Fibroblast of lung (primary cell): Measurements from ENCODE around the gene HIVEP3. TPM values are rescaled to one million over a fixed set of nuclear protein-coding genes. Genes with fewer than 3 reads are reported as not detected.

Source experiments
- DNase-seq, 2 donors: peaks; one replicate each; pipeline versions ENCODE4 v3.0.0 to v3.0.0-alpha.2; 2010; ENCODE audit warnings: low read depth in 2 of 2
- H2AFZ ChIP-seq: 2 replicates; pipeline ENCODE4 v1.5.1; 2012; ENCODE audit warnings: low read length, control low read depth, inconsistent platforms
- H3K27ac ChIP-seq: 2 replicates; pipeline ENCODE4 v1.5.1; 2011; ENCODE audit warnings: low read length, control low read depth; ENCODE audit not compliant: insufficient read depth
- H3K27me3 ChIP-seq: 2 replicates; pipeline ENCODE4 v1.5.1; 2011; ENCODE audit warnings: mild to moderate bottlenecking, low read length; ENCODE audit not compliant: control insufficient read depth, insufficient read depth
- H3K36me3 ChIP-seq: 2 replicates; pipeline ENCODE4 v1.5.1; 2011; ENCODE audit warnings: low read length; ENCODE audit not compliant: control insufficient read depth, insufficient read depth
- H3K4me1 ChIP-seq: 2 replicates; pipeline ENCODE4 v1.5.1; 2011; ENCODE audit warnings: low read length; ENCODE audit not compliant: control insufficient read depth, insufficient read depth; ENCODE audit errors: extremely low read depth
- H3K4me2 ChIP-seq: 2 replicates; pipeline ENCODE4 v1.5.1; 2011; ENCODE audit warnings: low read length, control low read depth; ENCODE audit not compliant: insufficient read depth; ENCODE audit errors: extremely low read depth
- H3K4me3 ChIP-seq, 4 experiments: fragments of 200-600 bp in 1 of 4; sonication (generic) in 1 of 4; replicated peaks in 1 of 4; 2 replicates each; pipeline ENCODE4 v1.5.1; 2011 to 2016; ENCODE audit warnings: low read length in 4 of 4, low read depth in 3 of 4, mild to moderate bottlenecking in 3 of 4, control low read depth in 2 of 4, inconsistent platforms in 1 of 4, mixed read lengths in 1 of 4; ENCODE audit not compliant: insufficient read depth in 1 of 4; ENCODE audit errors: control extremely low read depth in 1 of 4
- H3K79me2 ChIP-seq: 2 replicates; pipeline ENCODE4 v1.5.1; 2012; ENCODE audit warnings: mild to moderate bottlenecking, low read length, inconsistent platforms; ENCODE audit not compliant: control insufficient read depth, insufficient read depth
- H3K9ac ChIP-seq: 2 replicates; pipeline ENCODE4 v1.5.1; 2011; ENCODE audit warnings: mild to moderate bottlenecking, low read length, control low read depth; ENCODE audit not compliant: insufficient read depth
- H3K9me3 ChIP-seq: 2 replicates; pipeline ENCODE4 v1.5.1; 2012; ENCODE audit warnings: low read depth, low read length; ENCODE audit not compliant: control insufficient read depth, insufficient read depth
- H4K20me1 ChIP-seq: 2 replicates; pipeline ENCODE4 v1.5.1; 2011; ENCODE audit warnings: low read length; ENCODE audit not compliant: control insufficient read depth, insufficient read depth; ENCODE audit errors: extremely low read depth
- EZH2 ChIP-seq: IDR thresholded peaks from 2 replicates; pipeline ENCODE4 v1.5.1; 2012; ENCODE audit warnings: low read length, control low read depth, mild to moderate bottlenecking; ENCODE audit errors: missing control alignments
- polyA plus RNA-seq, 2 donors: library from polyadenylated mRNA; depleted of rRNA in 1 of 2; stranded (reverse) in 1 of 2; unstranded in 1 of 2; fragments of >200 nt; gene quantifications; 2 replicates each; pipeline ENCODE4 v1.2.1, GENCODE V29; 2011 to 2012; ENCODE audit warnings: missing spikeins in 1 of 2
- total RNA-seq: library from RNA; depleted of rRNA; stranded (reverse); fragments of >200 nt; gene quantifications from 2 replicates; pipeline ENCODE4 v1.2.1, GENCODE V29; 2014
- TF ChIP-seq, protein P1 (sequence below), 2 donors: IDR thresholded peaks in 1 of 2; conservative IDR thresholded peaks in 1 of 2; 1 replicate in 1 of 2; 2 replicates in 1 of 2; pipeline ENCODE4 v1.5.1; 2011 to 2012; ENCODE audit warnings: low read length in 2 of 2, control low read depth in 1 of 2, inconsistent platforms in 1 of 2, low read depth in 1 of 2, mild to moderate bottlenecking in 1 of 2

Gene HIVEP3
- total and polyA plus RNA-seq, 2 donors (not counting 1 experiment from before 2014, with no cell fraction given), result 0.83 to 3.2 TPM

DNA sequence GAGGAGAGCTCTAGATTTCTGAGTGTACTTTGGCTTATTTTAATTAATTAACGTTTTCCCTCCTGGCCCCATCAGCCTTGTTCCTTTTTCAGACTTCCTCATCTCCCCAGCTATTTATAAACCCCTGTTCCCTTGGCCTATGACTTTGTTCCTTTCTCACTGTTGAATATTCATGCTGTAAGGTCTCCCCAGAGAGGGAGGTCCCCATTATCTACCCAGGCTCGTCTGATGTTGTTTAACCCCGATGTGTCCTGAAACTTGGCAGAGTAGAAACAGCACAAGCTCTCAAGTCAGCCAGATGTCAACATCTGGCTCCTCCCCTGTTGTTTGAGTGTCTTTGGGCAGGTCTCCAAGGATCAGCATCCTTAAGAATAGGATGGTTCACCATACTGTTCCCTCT is 153.6 kb downstream of the HIVEP3 start:
- Histone ChIP-seq H3K4me3 (no peak overlapping the region), H3K4me2 (no peak overlapping the region), H3K79me2 (no peaks in the 10 kb centered on the region), H2AFZ (no peak overlapping the region), H3K27ac (no peak overlapping the region), H3K4me1 (no peaks in the 10 kb centered on the region), H4K20me1 (no peaks in the 10 kb centered on the region), H3K36me3 (no peaks in the 10 kb centered on the region), H3K27me3 (no peaks in the 10 kb centered on the region), H3K9me3 (no peaks in the 10 kb centered on the region), H3K9ac (no peak overlapping the region)
- DNase-seq, result no peak
- TF ChIP-seq, protein P1, sequence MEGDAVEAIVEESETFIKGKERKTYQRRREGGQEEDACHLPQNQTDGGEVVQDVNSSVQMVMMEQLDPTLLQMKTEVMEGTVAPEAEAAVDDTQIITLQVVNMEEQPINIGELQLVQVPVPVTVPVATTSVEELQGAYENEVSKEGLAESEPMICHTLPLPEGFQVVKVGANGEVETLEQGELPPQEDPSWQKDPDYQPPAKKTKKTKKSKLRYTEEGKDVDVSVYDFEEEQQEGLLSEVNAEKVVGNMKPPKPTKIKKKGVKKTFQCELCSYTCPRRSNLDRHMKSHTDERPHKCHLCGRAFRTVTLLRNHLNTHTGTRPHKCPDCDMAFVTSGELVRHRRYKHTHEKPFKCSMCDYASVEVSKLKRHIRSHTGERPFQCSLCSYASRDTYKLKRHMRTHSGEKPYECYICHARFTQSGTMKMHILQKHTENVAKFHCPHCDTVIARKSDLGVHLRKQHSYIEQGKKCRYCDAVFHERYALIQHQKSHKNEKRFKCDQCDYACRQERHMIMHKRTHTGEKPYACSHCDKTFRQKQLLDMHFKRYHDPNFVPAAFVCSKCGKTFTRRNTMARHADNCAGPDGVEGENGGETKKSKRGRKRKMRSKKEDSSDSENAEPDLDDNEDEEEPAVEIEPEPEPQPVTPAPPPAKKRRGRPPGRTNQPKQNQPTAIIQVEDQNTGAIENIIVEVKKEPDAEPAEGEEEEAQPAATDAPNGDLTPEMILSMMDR (conservative IDR thresholded peaks at IDR 0.05 in 1 of 2, IDR thresholded peaks at IDR 0.05 in 1 of 2; ENCODE audit: low read depth in 1 of 2, low read length in 2 of 2), result no peak
- TF ChIP-seq EZH2, result no peak

DNA sequence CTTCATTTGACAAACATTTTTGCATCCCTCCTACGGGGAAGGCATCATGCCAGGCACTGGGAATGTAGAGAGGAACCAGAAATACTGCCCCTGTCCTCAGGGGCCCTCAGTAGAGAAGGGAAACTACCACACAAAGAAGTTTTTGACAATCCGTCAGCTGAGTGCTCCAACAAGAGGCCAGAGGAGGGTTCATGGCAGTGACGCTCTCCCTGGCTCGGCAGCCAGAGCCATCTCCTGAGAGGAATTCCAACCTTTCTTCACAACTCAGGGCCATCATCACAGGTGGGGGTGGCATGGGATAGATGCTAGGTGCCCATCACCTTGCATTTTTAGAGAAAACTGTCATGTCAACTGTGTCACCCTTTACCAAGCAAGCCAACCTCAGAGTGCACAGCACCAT is 154.1 kb downstream of the HIVEP3 start:
- no peaks in the 10 kb centered on the region for H3K36me3 ChIP-seq
- no peaks in the 10 kb centered on the region for H3K9me3 ChIP-seq
- H3K27ac ChIP-seq, result no peak overlapping the region
- no peaks in the 10 kb centered on the region for H3K4me1 ChIP-seq
- H3K27me3 ChIP-seq, result no peaks in the 10 kb centered on the region
- H3K4me2 ChIP-seq, result no peak overlapping the region
- H2AFZ ChIP-seq, result no peak overlapping the region
- no peak for DNase-seq
- H3K4me3 ChIP-seq, result no peak overlapping the region
- no peaks in the 10 kb centered on the region for H4K20me1 ChIP-seq
- TF ChIP-seq EZH2, result no peak
- TF ChIP-seq, protein P1 (conservative IDR thresholded peaks at IDR 0.05 in 1 of 2, IDR thresholded peaks at IDR 0.05 in 1 of 2; ENCODE audit: low read depth in 1 of 2, low read length in 2 of 2), result no peak
- no peak overlapping the region for H3K9ac ChIP-seq
- H3K79me2 ChIP-seq, result no peaks in the 10 kb centered on the region

- Histone ChIP-seq H3K4me2 (no peak overlapping the region), H3K9me3 (no peaks in the 10 kb centered on the region), H3K36me3 (no peaks in the 10 kb centered on the region), H3K4me3 (no peak overlapping the region), H3K27ac (no peak overlapping the region), H2AFZ (no peak overlapping the region), H3K4me1 (peaks cover 2% of the 10 kb centered on the region), H4K20me1 (no peaks in the 10 kb centered on the region), H3K79me2 (no peaks in the 10 kb centered on the region), H3K9ac (no peak overlapping the region), H3K27me3 (no peaks in the 10 kb centered on the region)
- TF ChIP-seq EZH2, result no peak
- TF ChIP-seq, protein P1 (conservative IDR thresholded peaks at IDR 0.05 in 1 of 2, IDR thresholded peaks at IDR 0.05 in 1 of 2; ENCODE audit: low read depth in 1 of 2, low read length in 2 of 2), result no peak
- no peak for DNase-seq
Measured at GRCh38 chr1:41762777-41763176, 155.9 kb downstream of the HIVEP3 start.
